ENCODE measurements around the gene ADAM15.

The ADAM15 gene

DNA sequence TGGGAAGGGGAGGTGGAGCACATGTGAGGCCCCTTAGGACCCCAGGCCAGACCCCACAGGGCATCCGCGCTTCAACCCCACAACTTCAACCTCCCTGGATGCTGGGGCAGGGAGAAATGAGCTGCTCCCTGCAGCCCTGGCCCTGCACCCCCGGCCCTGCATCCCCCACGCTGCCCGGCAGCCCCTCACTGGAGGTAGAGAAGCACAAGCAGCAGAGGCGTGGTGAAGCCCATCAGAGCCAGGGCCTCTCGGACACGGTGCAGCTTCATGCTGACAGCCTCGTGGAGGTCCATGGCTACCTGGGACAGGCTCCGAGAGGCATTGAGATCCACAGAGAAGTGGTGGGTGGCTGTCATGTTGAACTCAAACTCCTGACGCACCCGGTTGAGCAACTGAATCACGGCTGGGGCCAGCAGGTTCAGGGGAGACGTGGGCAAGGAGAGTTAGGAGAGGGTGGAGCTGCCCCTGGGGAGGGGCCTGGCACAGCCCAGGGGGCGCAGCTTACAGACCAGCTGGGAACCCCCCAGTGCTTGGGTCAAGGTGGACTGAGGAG lies 20.8 kb upstream of the ADAM15 start:
- no peak for DNase-seq (ENCODE audit: low spot score)

DNA sequence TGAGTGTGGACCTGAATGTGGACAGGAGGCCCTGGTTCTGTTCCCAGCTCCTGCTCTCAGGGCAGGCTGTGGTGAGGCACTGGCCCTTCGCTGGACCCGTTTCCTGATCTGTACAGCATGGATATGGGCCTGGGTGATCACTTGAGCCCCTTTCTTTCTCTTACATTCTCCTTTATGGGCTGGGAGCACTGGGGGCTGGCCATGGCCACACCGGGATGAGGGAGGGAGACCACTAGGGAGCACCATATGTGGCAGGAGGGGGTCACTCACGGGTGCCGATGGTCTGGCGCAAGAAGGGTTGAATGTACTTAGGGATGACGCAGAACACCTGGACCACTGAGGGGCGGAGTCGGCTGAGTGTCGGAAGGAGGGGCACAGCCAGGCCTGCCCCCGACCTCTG lies 20.2 kb upstream of the ADAM15 start:
- DNase-seq (ENCODE audit: low spot score): no peak

GRCh38 chr1:155032886-155033285 lies 18.2 kb upstream of the ADAM15 start:
- DNase-seq (ENCODE audit: low spot score): no peak

GRCh38 chr1:155033524-155033923 lies 17.6 kb upstream of the ADAM15 start, which contains the start of the genes DCST1 and DCST2:
DCST1 (plus strand) TSS chr1:155033824; CDS start chr1:155034037, 213 bp downstream.
DCST2 (minus strand) TSS chr1:155033781; CDS start chr1:155033701, 80 bp downstream.
- no peak for DNase-seq (ENCODE audit: low spot score)

DNA sequence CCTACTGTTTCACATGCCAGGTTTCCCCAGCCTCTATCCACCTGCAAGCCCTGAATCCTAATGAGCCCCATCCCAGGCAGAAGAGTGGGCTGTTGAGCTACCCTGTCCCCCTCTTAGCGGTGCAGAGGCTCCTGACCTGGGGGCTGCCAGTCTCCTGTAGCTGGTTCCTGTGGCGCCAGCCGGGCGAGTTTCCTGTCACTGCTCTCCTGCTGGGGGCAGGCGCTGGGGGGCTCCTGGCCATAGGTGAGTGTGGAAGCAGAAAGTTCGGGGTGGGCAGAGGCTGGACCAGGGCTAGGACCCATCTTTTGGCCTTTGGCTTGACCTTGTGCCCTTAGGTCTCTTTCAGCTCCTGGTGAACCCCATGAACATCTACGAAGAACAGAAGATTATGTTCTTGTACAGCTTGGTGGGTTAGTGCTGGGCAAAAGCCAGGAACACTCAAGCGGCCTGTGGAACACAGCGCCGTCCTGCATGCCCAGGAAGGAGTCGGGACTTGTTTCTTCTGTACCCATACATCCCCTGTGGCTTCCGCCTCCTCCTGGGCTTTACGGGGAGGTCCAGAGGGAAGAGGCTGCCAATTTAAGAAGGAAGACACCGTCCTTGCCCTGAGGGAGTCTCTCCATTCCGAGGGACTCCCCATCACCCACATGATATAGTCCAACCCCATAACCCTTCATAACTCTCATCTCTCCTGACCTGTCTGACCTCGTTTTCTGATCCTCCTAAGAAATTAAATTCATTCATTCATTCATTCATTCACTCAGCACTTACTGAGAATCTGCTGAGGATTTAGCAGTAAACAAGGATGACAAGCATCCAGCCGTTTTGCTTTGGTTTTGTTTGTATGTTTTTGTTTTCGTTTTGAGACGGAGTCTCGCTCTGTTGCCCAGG lies 16.6 kb upstream of the ADAM15 start:
- no peak for DNase-seq (ENCODE audit: low spot score)

GRCh38 chr1:155035936-155036335 lies 15.2 kb upstream of the ADAM15 start:
- DNase-seq (ENCODE audit: low spot score): no peak

DNA sequence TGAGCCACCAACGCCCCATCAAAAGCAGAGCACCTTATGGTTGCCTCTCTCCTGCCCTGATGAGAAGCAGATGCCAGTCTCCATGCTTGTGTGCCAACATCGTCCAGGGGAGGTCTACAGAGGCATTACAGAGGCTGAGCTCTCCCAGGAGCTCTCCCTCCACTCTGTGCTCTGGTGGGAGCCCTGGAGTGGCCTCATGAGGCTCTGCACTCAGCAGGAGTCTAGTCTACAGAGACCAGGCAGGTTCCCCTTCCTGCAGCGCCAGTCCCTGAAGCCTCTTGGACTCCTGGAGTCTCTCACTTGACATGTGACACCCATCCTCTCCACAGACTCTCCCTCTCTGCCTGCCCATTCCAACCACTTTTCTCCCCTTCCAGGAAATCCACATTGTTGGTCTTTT lies 14.1 kb upstream of the ADAM15 start:
- DNase-seq (ENCODE audit: low spot score): no peak

- no peak for DNase-seq (ENCODE audit: low spot score)
Observed at GRCh38 chr1:155037851-155038441, 13.2 kb upstream of the ADAM15 start.

DNA sequence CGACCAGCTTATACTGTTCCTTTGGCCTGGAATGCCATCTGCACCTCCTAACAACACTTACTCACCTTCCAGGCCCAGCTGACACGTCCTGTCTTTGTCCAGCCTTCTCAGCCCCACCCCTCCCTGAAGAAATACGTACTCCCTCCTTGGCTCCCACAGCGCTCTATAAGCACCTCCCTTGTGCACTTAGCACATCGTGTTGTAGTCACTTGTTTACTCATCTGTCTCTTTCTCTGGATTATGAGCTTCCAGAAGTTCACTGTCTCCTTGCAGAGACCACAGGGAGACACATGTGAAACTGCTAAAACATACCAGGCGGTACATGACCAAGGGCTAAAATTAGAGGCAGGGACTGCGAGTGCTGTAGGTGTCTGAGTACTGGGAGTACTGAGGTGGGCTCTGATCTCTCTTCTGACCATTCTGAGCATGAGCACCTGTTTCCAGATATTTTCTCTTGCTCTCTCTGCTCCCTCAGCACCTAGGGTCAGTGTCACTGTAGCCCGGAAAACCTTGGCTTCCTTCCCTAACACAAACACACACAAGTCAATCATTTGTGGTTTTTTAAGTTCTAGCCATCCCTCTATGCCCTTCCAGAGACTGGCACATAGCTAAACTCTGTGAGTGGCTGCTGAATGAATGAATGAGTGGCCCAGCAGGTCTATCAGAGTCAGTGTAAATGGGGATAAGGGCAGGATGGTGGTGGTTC lies 12.4 kb upstream of the ADAM15 start:
- no peak for DNase-seq (ENCODE audit: low spot score)

DNA sequence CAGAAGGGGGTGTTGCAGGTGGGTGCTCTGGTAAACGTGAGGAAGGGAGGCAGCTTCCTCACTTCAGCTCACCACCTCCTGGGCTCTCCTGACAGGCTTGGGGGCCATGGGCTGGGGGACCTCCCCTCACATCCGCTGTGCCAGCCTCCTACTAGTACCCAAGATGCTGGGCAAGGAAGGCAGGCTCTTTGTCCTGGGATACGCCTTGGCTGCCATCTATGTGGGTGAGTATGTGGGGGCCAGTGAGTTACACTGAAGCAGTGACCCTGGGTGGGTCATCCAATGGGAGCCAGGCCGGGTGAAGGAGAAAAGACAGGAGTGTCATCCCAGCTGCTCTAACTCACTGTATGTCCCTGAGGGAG lies 11.8 kb upstream of the ADAM15 start:
- no peak for DNase-seq (ENCODE audit: low spot score)

- no peak for DNase-seq (ENCODE audit: low spot score)
Observed at GRCh38 chr1:155040358-155041093, 10.6 kb upstream of the ADAM15 start.

GRCh38 chr1:155042789-155043188 lies 8.3 kb upstream of the ADAM15 start:
- DNase-seq (ENCODE audit: low spot score): no peak

GRCh38 chr1:155043301-155043702 lies 7.8 kb upstream of the ADAM15 start:
- DNase-seq (ENCODE audit: low spot score): no peak

GRCh38 chr1:155043793-155044192 lies 7.3 kb upstream of the ADAM15 start:
- no peak for DNase-seq (ENCODE audit: low spot score)

GRCh38 chr1:155044365-155044764 lies 6.8 kb upstream of the ADAM15 start:
- no peak for DNase-seq (ENCODE audit: low spot score)

GRCh38 chr1:155044812-155045657 lies 6.1 kb upstream of the ADAM15 start:
- peak; percentile 91 for DNase-seq (ENCODE audit: low spot score)

DNA sequence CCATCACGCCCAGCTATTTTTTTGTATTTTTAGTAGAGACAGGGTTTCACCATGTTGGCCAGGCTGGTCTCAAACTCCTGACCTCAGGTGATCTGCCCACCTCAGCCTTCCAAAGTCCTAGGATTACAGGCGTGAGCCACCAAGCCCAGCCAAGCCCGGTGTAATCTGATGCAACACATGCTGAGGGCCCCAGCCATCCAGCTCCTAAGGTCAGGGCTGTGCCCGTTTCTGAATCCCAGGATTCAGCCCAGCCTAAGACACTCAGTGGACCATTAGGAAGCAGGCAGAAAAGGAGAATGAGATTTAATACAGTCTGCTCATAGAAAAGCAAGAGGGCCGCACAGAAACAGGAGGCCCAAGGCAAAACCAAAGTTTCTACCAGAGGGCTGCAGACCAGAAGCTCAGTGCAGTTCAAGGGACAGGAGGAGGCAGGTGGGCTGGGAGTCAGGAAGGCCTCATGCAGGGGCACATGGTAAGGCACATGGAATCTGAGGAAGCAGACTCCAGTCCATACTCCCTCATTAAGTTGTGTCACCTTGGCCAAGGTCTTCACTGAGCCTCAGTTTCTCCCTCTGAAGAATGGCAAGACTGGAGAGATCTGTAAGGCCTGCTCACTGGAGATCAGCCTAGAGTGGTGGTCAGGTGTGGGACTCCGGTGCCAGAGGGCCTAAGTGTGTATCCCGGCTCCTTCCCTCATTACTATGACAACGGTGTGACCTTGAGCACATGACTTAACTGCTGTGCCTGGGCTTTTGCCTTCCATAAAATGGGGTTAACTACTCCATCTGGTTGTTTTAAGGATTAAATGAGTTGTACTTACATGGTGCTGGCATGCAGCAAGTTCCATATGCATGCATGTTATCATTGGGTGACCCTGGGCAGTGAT lies 2.4 kb upstream of the ADAM15 start:
- DNase-seq (ENCODE audit: low spot score): no peak

DNA sequence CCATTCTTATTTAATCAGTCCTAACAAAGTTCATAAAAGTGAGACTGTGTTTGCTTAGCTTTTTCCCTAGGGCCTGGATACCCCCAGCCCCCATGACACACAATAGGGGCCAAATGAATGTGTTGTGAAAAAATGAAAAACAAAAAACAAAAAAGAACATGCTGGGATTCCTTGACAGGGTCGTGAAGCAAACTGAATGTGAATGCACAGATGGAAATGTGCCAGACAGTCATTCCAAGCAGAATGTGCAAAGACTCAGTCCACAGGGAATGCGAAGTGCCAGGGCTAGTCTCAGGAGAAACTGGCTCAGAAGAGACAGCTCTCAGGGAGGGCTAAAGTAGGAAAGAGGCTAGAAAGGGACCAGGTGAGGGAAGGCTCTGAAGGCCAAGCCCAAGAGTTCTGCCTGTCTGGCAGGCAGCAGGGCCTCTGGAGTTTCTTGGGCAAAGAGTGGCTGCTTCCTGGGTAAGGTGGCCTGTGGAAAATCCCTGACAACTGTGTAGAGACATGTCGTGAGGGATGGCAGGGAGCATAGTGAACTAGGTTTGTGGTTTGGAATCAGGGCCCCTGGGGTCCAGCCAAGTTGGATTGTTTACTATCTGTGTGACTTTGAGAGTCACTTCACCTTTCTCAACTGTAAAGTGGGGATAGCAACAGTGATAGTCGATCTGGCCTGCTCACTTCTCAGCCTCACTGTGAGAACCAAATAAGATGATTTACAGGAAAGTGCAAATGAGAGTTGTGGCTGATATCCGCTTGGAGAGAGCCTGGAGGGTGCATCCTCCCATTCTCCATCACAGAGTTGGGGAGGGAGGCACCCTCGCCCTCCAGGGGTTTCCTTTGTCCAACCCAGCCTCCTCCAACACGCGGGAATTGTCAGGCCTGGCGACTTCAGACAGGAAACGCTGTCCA lies 1.2 kb upstream of the ADAM15 start:
- DNase-seq (ENCODE audit: low spot score): no peak

DNA sequence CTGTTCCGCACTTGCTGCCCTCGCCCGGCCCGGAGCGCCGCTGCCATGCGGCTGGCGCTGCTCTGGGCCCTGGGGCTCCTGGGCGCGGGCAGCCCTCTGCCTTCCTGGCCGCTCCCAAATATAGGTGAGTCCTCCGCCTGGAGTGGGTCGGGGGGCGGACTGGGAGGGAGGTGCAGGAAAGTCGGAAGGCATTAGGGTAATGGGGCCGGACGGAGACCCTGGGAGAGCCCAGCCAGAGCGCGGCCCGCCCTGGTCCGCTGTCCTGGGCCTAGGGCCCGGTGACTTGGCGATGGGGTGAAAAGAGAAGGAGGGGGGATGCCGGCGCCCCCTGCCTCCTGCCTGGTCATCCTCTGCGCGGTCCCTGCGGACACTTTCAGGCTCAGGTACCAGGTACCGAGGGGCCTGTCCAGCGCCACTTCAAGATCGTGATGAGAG lies 243 bp downstream of the ADAM15 start:
- DNase-seq (ENCODE audit: low spot score): no peak
